GM12878 (cell line): ENCODE data around the gene AFMID. TPM values are rescaled to one million over a fixed set of nuclear protein-coding genes. Genes with fewer than 3 reads are reported as not detected.

Source experiments
- CBX3 ChIP-seq: fragments of 200-600 bp; sonication (generic); IDR thresholded peaks from 2 replicates; pipeline ENCODE4 v1.6.1; 2016; ENCODE audit warnings: low read depth, borderline replicate concordance
- CBX5 ChIP-seq: sonication (generic); IDR thresholded peaks from 2 replicates; pipeline ENCODE4 v1.6.1; 2016; ENCODE audit warnings: low read depth, moderate library complexity, mild to moderate bottlenecking, inconsistent platforms
- E2F4 ChIP-seq: IDR thresholded peaks from 2 replicates; pipeline ENCODE4 v1.6.1; 2012; ENCODE audit warnings: low read depth, low read length, improper control_type of control experiment
- HDAC6 ChIP-seq: fragments of 200-600 bp; sonication (generic); IDR thresholded peaks from one replicate; pipeline ENCODE4 v1.8.0; 2017; ENCODE audit warnings: antibody characterized with exemption; ENCODE audit not compliant: unreplicated experiment
- IKZF1 ChIP-seq: fragments of 450-650 bp; conservative IDR thresholded peaks from 2 replicates; pipeline ENCODE4 v1.6.1; 2017; ENCODE audit warnings: antibody characterized with exemption, mild to moderate bottlenecking
- IRF5 ChIP-seq: fragments of 450-650 bp; IDR thresholded peaks from 2 replicates; pipeline ENCODE4 v1.6.1; 2017; ENCODE audit warnings: borderline replicate concordance
- JUND ChIP-seq: IDR thresholded peaks from 2 replicates; pipeline ENCODE4 v1.6.1; 2012; ENCODE audit warnings: low read depth, mild to moderate bottlenecking, low read length, improper control_type of control experiment, moderate library complexity
- MTA2 ChIP-seq: fragments of 450-650 bp; IDR thresholded peaks from 2 replicates; pipeline ENCODE4 v1.6.1; 2016; ENCODE audit warnings: low read depth, mild to moderate bottlenecking, moderate library complexity
- NR2C1 ChIP-seq: fragments of 450-650 bp; IDR thresholded peaks from 2 replicates; pipeline ENCODE4 v1.6.1; 2017; ENCODE audit warnings: antibody characterized with exemption, mild to moderate bottlenecking, moderate library complexity
- RAD21 ChIP-seq: IDR thresholded peaks from 2 replicates; pipeline ENCODE4 v1.6.1; 2011; ENCODE audit warnings: mild to moderate bottlenecking, low read depth, low read length, moderate library complexity; ENCODE audit not compliant: insufficient read depth
- RCOR1 ChIP-seq: conservative IDR thresholded peaks from 2 replicates; pipeline ENCODE4 v1.6.1; 2012; ENCODE audit warnings: low read depth, low read length, improper control_type of control experiment
- RELA ChIP-seq: fragments of 450-650 bp; IDR thresholded peaks from 2 replicates; pipeline ENCODE4 v1.8.0; 2014; ENCODE audit warnings: borderline replicate concordance; ENCODE audit not compliant: partially characterized antibody
- RUNX3 ChIP-seq: IDR thresholded peaks from 2 replicates; pipeline ENCODE4 v1.6.1; 2012; ENCODE audit warnings: low read length, inconsistent platforms
- SKIL ChIP-seq: fragments of 450-650 bp; IDR thresholded peaks from 2 replicates; pipeline ENCODE4 v1.6.1; 2017; ENCODE audit warnings: mild to moderate bottlenecking, low read depth, inconsistent platforms; ENCODE audit not compliant: poor library complexity, severe bottlenecking
- SMAD5 ChIP-seq: IDR thresholded peaks from 2 replicates; pipeline ENCODE4 v1.6.1; 2016; ENCODE audit warnings: antibody characterized with exemption, low read depth
- SMC3 ChIP-seq: IDR thresholded peaks from 2 replicates; pipeline ENCODE4 v1.6.1; 2011; ENCODE audit warnings: low read length, improper control_type of control experiment, borderline replicate concordance
- SP1 ChIP-seq: IDR thresholded peaks from one replicate; pipeline ENCODE4 v1.6.1; 2011; ENCODE audit warnings: low read depth, low read length
- SUZ12 ChIP-seq: fragments of 200-600 bp; sonication (generic); IDR thresholded peaks from one replicate; pipeline ENCODE4 v1.6.1; 2018; ENCODE audit warnings: antibody characterized with exemption, mild to moderate bottlenecking; ENCODE audit not compliant: unreplicated experiment
- ZBTB40 ChIP-seq: fragments of 450-650 bp; IDR thresholded peaks from 2 replicates; pipeline ENCODE4 v1.6.1; 2016; ENCODE audit warnings: mild to moderate bottlenecking, moderate library complexity, borderline replicate concordance
- ZNF217 ChIP-seq: fragments of 450-650 bp; IDR thresholded peaks from 2 replicates; pipeline ENCODE4 v1.6.1; 2017; ENCODE audit warnings: antibody characterized with exemption, mild to moderate bottlenecking
- ZNF384 ChIP-seq: IDR thresholded peaks from 2 replicates; pipeline ENCODE4 v1.6.1; 2012; ENCODE audit warnings: low read depth, mild to moderate bottlenecking, low read length, improper control_type of control experiment, borderline replicate concordance
- polyA plus RNA-seq, 11 experiments: library from polyadenylated mRNA; depleted of rRNA in 4 of 11; unstranded in 6 of 11; stranded (reverse) in 5 of 11; fragments of >200 nt; fragmentation: Nextera tagmentation in 4 of 11; fragmentation: Illumina TruSeq in 1 of 11; extraction: Ambion mirVana in 4 of 11; extraction: Trizol in 1 of 11; gene quantifications; 1 replicate in 1 of 11; 2 replicates in 10 of 11; pipeline versions ENCODE4 v1.2.1 to v1.2.3, GENCODE V29; 2011 to 2016; ENCODE audit warnings: inconsistent platforms in 2 of 11, missing spikeins in 2 of 11, low read depth in 1 of 11
- total RNA-seq, 4 experiments: library from RNA; depleted of rRNA in 3 of 4; stranded (reverse); fragments of >200 nt in 3 of 4; fragmentation: Illumina TruSeq in 1 of 4; extraction: Trizol in 1 of 4; gene quantifications; 2 replicates each; pipeline versions ENCODE4 v1.2.1 to v1.2.3, GENCODE V29; 2013 to 2021

AFMID gene
- total and polyA plus RNA-seq, 10 of the 15 experiments (the other 5 are each of a cell fraction or from before 2014, with no cell fraction given) = 36.1 to 98.8 (median 51.6) TPM

GRCh38 chr17:78252111-78252634 lies 65.0 kb downstream of the AFMID start (continued):
- no peak for TF ChIP-seq RAD21
- no peak for TF ChIP-seq E2F4
- no peak for TF ChIP-seq NR2C1
- TF ChIP-seq SP1 = no peak
- TF ChIP-seq RUNX3 = peak; percentile 94
- TF ChIP-seq ZNF384 = no peak
- no peak for TF ChIP-seq HDAC6
- no peak for TF ChIP-seq SUZ12
- TF ChIP-seq IRF5 = no peak
- no peak; the same call in 1 of the 2 replicates for TF ChIP-seq IKZF1
- no peak for TF ChIP-seq CBX5
- no peak for TF ChIP-seq CBX3
- no peak for TF ChIP-seq SMAD5
- no peak for TF ChIP-seq RCOR1
- no peak for TF ChIP-seq ZNF217
- no peak for TF ChIP-seq JUND
- TF ChIP-seq MTA2 = peak; percentile 53; the same call in 1 of the 2 replicates
- no peak for TF ChIP-seq ZBTB40
- TF ChIP-seq SMC3 = no peak
- TF ChIP-seq RELA = no peak
- no peak for TF ChIP-seq SKIL
